SJCRH30 (cell line): ENCODE results near the gene SLC35F3. TPM values are rescaled to one million over a fixed set of nuclear protein-coding genes. Genes with fewer than 3 reads are reported as not detected.
A peak's percentile ranks its signal among the peaks of the same experiment; 100 is the strongest.

Experiments
- DNase-seq, 2 experiments: peaks; one replicate each; pipeline ENCODE4 v3.0.0-alpha.2; 2015 to 2020
- H3K27ac ChIP-seq: fragments of 250-450 bp; sonication (Bioruptor Pico); 2 replicates; pipeline ENCODE4 v1.5.1; 2020; ENCODE audit warnings: mild to moderate bottlenecking, moderate library complexity
- H3K27me3 ChIP-seq: fragments of 250-450 bp; sonication (Bioruptor Pico); 2 replicates; pipeline ENCODE4 v1.5.1; 2020; ENCODE audit warnings: mild to moderate bottlenecking, moderate library complexity
- H3K36me3 ChIP-seq: fragments of 250-450 bp; sonication (Bioruptor Pico); 2 replicates; pipeline ENCODE4 v1.5.1; 2020; ENCODE audit warnings: mild to moderate bottlenecking, moderate library complexity
- H3K4me1 ChIP-seq: fragments of 250-450 bp; sonication (Bioruptor Pico); 2 replicates; pipeline ENCODE4 v1.5.1; 2020; ENCODE audit warnings: mild to moderate bottlenecking, moderate library complexity
- H3K4me3 ChIP-seq: fragments of 250-450 bp; sonication (Bioruptor Pico); 2 replicates; pipeline ENCODE4 v1.5.1; 2020; ENCODE audit warnings: mild to moderate bottlenecking, moderate library complexity
- H3K9me3 ChIP-seq: fragments of 250-450 bp; sonication (Bioruptor Pico); replicated peaks from 2 replicates; pipeline ENCODE4 v1.5.1; 2020; ENCODE audit warnings: mild to moderate bottlenecking, moderate library complexity
- total RNA-seq: library from RNA; depleted of rRNA; stranded (reverse); fragments of >200 nt; shearing (Covaris generic); gene quantifications from 2 replicates; pipeline ENCODE4 v1.2.3, GENCODE V29; 2014

Gene SLC35F3
- total RNA-seq, 1 experiment from 2014 or later: not detected

DNA sequence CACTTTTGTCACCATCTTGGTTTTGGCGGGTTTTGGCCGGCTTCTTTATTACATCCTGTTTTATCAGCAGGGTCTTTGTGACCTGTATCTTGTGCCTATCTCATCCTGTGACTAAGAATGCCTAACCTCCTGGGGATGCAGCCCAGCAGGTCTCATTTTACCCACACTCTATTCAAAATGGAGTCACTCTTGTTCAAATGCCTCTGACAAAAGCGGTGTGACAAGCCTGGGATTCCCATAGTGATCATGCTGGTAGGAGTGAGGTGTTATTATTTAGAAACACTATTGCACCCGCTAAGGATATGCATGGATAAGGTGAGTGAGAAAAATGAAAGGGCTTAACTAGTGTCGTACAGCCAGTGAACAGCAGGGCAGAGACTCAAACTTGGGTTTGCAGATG, 357.1 kb downstream of the SLC35F3 start:
- no peak for DNase-seq
- H3K4me3 ChIP-seq: no peak overlapping the region
- H3K27me3 ChIP-seq: peaks cover 6% of the 10 kb centered on the region; the same call in 1 of the 2 replicates
- H3K27ac ChIP-seq: no peak overlapping the region
- no peaks in the 10 kb centered on the region for H3K36me3 ChIP-seq
- no peaks in the 10 kb centered on the region for H3K9me3 ChIP-seq
- H3K4me1 ChIP-seq: no peaks in the 10 kb centered on the region

DNA sequence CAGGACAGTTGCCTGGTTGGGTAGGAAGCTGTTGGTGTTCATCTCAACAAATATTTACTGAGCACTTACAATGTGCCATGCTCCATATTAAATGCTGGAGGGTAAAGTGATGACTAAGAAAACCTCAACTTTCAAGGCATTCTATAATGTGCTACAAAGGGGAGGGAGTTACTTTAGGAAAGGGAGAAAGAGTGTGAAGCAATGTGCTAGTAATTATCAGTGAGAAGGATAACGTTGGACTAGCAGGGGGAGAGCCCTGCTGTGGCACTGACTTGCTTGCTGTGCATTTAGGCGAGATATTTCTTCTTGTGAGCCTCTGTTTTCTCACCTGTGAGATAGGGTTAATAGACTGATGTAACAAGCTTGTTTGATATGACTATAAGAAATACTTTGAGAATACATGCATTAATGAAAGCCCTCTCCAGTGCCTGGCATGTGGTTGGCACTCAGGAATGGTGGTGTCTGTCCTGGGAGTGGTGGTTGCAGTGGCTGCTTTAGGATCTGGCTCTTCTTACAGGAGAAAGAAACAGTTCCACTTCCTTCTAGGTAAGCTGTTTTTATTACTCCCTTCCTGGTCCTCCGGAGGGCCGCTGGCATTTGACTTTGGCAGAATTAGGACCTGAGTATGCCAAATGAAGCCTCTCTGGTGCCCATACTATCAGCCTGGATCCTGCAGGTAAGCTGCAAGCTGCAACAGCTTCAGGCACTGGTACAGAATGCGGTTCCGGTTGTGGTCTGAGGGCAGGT, 357.7 kb downstream of the SLC35F3 start:
- H3K4me3 ChIP-seq: no peak overlapping the region
- H3K27ac ChIP-seq: no peak overlapping the region
- no peaks in the 10 kb centered on the region for H3K36me3 ChIP-seq
- no peaks in the 10 kb centered on the region for H3K4me1 ChIP-seq
- H3K27me3 ChIP-seq: peaks cover 6% of the 10 kb centered on the region; the same call in 1 of the 2 replicates
- no peak for DNase-seq
- H3K9me3 ChIP-seq: no peaks in the 10 kb centered on the region

DNA sequence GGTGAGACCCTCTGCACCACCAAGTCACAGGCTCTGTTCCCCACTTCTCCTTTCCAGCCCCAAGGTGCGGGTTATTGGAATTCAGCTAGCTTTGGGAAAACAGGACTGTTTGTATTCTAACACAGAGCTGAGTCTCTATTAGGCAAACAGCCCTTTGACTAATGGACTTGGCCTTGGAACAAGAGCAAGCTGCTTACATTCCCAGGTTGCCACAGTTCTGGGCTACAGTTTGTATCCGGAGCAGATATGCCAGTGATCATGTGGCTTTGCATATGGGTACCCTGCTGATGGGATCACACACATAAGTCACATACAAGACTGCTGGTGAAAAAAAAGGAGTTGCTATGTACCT, 358.3 kb downstream of the SLC35F3 start:
- Histone ChIP-seq H3K27ac (no peak overlapping the region), H3K4me1 (no peaks in the 10 kb centered on the region), H3K4me3 (no peak overlapping the region), H3K27me3 (peaks cover 6% of the 10 kb centered on the region; the same call in 1 of the 2 replicates), H3K36me3 (no peaks in the 10 kb centered on the region), H3K9me3 (no peaks in the 10 kb centered on the region)
- no peak for DNase-seq

DNA sequence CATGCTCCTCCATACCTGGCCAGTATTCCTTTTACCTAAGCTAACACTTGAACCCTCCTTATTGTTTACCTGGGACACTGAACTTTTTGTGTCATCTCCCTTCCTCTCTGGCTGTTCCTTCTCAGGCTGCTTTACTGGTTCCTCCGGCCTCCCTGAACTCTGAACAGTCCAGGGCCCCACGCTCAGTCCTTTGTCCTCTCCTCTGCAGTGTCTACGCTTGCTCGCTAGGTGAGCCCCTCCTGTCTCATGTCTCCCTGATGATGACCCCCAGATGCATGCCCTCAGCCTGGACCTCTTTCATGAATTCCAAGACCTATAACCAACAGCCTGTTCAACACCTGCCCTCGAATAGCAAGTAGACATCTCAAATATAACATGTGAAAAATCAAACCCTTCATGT, 360.4 kb downstream of the SLC35F3 start:
- no peaks in the 10 kb centered on the region for H3K9me3 ChIP-seq
- H3K36me3 ChIP-seq: no peaks in the 10 kb centered on the region
- H3K27ac ChIP-seq: no peak overlapping the region
- H3K27me3 ChIP-seq: peaks cover 6% of the 10 kb centered on the region; the same call in 1 of the 2 replicates
- H3K4me3 ChIP-seq: no peak overlapping the region
- no peak for DNase-seq
- H3K4me1 ChIP-seq: no peaks in the 10 kb centered on the region

DNA sequence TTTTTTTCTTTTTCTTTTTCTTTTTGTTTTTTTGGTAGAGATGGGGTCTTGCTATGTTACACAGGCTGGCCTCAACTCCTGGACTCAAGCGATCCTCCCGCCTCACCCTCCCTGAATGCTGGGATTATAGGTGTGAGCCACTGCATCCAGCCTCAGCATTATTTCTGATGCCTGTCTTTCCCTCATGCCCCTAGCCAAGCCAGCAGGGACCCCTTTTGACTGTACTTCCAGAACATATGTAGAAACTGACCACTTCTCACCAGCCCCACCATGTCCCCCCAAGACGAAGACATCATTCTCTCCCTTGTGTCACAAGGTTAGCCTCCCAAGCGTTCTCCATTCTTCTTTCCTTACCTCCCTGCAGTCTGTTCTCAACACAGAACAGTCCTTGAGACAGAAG, 360.8 kb downstream of the SLC35F3 start:
- no peak for DNase-seq
- Histone ChIP-seq H3K4me1 (no peaks in the 10 kb centered on the region), H3K36me3 (no peaks in the 10 kb centered on the region), H3K27me3 (peaks cover 6% of the 10 kb centered on the region; the same call in 1 of the 2 replicates), H3K9me3 (no peaks in the 10 kb centered on the region), H3K4me3 (no peak overlapping the region), H3K27ac (no peak overlapping the region)

DNA sequence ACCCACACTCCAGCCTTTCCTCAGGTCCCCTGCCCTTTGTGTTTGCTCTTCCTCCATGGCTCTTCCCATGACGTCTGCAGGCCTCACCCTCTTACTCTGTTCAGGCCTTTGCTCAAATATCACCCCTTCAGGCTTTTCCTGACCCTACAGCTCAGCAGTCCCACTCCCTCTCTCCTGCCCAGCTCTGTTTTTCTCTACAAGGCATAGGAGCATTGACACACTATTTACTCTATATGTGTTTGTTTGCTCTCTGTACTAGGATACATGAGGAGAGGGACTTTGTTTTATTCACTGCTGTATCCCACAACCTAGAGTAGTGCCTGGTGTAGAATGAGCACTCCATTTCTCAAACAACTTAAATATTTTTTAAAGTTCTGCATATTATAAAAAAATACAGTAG, 361.4 kb downstream of the SLC35F3 start:
- peaks cover 6% of the 10 kb centered on the region; the same call in 1 of the 2 replicates for H3K27me3 ChIP-seq
- DNase-seq: no peak
- no peaks in the 10 kb centered on the region for H3K4me1 ChIP-seq
- no peak overlapping the region for H3K4me3 ChIP-seq
- H3K36me3 ChIP-seq: no peaks in the 10 kb centered on the region
- H3K27ac ChIP-seq: no peak overlapping the region
- no peaks in the 10 kb centered on the region for H3K9me3 ChIP-seq

DNA sequence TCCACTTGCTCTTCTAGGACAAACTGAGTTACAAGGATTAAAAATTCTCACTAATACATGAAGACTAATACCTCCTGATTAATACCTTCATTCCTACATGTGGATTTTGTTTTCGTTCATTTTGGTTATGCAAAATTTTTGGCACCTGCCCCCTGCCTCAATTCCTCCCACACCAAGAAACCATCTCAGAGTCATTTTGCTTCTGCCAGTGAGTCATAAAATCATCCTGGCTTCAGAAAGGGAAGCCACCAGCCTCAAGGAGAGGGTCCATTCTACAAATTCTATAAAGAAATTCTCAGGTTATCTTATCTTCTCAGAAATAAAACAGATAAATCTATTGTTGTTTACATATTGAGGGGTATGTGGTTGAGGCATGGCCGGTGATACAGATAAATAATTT, 365.6 kb downstream of the SLC35F3 start:
- Histone ChIP-seq H3K36me3 (no peaks in the 10 kb centered on the region), H3K4me1 (no peaks in the 10 kb centered on the region), H3K27ac (no peak overlapping the region), H3K9me3 (no peaks in the 10 kb centered on the region), H3K4me3 (no peak overlapping the region), H3K27me3 (no peaks in the 10 kb centered on the region)
- no peak for DNase-seq

DNA sequence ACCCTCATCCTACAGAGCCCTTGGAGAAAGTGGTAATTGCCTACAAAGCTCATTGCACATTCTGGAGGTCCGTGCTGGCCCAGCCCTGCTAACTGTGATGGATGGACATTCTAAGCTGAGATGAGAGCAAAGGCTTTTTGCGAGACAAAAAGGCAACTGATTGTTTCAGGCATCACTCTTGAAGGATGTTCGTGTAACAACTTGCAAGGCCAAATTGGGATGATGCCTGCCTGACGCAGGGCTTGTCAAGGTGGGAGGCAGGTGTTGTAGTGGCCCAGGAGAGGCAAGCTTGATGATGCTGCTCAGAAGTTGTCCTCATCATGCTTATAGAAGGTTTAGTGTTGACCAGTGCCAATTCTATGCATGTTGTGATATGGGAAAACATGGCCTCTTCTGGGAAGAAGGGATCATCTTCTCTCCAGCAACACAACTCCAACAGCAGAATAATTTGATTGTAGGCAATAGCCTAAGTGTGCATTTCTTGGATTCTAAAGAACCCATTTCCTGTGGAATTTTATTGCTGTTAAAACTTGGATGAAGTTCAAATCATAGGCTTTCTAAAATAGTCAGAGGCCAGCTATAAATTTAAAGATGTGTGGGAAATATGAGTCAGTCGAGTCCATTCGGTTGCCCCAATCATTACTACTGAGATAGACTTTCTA, 366.2 kb downstream of the SLC35F3 start:
- DNase-seq: no peak
- Histone ChIP-seq H3K36me3 (no peaks in the 10 kb centered on the region), H3K4me3 (no peak overlapping the region), H3K4me1 (no peaks in the 10 kb centered on the region), H3K9me3 (no peaks in the 10 kb centered on the region), H3K27me3 (no peaks in the 10 kb centered on the region), H3K27ac (no peak overlapping the region)

DNA sequence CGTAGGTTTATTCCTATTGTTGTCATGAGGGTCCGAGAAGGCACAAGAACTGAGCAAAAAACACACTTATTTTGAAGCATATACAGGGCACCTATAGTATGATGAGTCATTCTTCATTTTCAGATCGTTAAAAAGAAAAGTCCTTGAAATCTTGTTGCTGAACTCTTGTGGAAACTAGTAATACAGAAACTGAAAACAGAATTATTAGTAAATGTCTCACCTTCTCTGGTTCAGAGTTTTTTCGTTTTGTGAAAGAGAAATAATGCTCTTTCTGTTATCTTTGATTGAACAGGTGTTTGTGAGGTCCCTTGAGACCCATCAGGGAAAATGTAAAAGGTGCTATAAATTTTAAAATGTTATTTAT, 366.7 kb downstream of the SLC35F3 start:
- H3K9me3 ChIP-seq: no peaks in the 10 kb centered on the region
- no peak for DNase-seq
- no peaks in the 10 kb centered on the region for H3K36me3 ChIP-seq
- no peaks in the 10 kb centered on the region for H3K4me1 ChIP-seq
- no peaks in the 10 kb centered on the region for H3K27me3 ChIP-seq
- no peak overlapping the region for H3K27ac ChIP-seq
- H3K4me3 ChIP-seq: no peak overlapping the region

DNA sequence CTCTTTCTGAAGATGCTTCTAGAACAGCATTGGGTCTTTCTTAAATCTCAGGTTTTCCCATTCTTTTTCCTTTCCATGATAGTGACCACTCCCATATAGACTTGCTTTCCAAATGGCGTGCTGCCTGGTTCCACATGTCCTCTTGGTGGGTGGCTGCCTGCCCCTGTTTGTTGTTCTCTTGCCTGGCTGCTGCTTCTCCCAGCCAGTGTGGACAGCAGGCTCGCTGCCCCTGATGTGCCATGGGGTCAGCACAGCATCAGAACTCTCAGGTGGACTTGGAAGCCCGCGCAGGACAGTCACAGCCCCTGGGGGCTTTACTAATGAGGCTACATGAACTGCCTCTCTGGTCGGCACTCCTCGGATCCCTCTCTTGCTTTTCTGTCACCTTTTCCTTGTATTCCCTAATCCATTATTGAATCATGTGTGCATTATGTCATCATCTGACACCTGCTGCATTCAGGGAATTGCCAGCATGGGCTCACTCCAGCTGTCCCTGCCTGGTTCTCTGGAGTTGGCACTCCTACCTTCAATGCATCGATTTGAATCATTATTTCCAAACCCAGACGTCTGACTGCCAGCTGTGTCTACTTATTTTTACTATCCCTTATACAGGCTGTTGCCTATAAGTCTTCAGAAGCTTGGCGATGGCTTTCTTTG, 368.3 kb downstream of the SLC35F3 start:
- DNase-seq: peak in 1 of 2 experiments; percentile 4
- H3K4me1 ChIP-seq: no peaks in the 10 kb centered on the region
- H3K27ac ChIP-seq: no peak overlapping the region
- H3K27me3 ChIP-seq: no peaks in the 10 kb centered on the region
- no peaks in the 10 kb centered on the region for H3K9me3 ChIP-seq
- H3K36me3 ChIP-seq: no peaks in the 10 kb centered on the region
- H3K4me3 ChIP-seq: no peak overlapping the region

DNA sequence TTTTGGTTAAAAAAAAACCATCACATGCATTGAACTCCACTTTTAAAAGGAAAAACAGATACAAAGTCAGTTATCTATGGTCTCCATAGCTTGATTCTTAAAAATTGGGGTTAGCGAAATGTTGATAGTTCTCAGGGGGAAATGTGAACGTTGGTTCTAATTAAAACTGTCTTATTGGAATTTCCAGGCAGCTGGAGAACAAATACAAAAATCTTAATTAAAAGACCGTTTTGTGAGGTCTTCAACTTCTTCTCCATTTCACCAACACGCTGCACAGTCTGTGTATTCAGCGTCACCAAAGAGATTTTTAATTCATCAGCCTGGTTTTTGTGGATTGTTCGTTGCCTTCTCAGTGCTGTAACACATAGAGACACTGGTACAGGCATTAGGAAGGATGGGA, 369.5 kb downstream of the SLC35F3 start:
- Histone ChIP-seq H3K36me3 (no peaks in the 10 kb centered on the region), H3K9me3 (no peaks in the 10 kb centered on the region), H3K4me3 (no peak overlapping the region), H3K27me3 (no peaks in the 10 kb centered on the region), H3K4me1 (no peaks in the 10 kb centered on the region), H3K27ac (no peak overlapping the region)
- no peak for DNase-seq

DNA sequence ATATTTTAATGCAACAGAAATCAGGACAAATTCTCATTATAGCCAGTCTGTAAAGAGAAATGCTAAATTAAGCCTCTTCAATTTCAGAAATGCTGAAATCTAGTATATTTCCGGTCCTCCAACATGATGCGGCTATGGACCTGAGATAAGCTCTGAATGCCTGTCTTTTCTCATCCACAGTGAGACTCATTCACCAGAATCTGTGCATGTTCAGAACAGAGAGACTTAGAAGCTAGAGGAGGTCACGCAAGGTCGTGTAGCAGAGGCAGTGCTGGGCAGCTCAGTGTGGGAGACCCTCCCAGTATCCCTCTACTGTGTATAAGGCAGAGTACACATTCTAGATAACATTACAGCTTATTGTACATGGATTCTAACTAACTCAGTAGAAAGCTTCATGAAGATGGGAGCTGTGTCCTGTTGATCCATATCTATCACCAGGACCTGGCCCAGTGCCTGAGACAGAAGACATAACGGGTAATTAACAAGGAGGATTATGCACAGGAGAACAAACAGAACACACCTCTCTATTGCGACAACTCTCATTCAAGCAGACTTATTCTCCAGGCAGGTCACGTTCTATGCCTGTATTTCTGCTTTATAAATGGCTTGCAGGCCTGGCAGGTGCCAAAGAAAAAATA, 371.8 kb downstream of the SLC35F3 start:
- no peak overlapping the region for H3K27ac ChIP-seq

DNA sequence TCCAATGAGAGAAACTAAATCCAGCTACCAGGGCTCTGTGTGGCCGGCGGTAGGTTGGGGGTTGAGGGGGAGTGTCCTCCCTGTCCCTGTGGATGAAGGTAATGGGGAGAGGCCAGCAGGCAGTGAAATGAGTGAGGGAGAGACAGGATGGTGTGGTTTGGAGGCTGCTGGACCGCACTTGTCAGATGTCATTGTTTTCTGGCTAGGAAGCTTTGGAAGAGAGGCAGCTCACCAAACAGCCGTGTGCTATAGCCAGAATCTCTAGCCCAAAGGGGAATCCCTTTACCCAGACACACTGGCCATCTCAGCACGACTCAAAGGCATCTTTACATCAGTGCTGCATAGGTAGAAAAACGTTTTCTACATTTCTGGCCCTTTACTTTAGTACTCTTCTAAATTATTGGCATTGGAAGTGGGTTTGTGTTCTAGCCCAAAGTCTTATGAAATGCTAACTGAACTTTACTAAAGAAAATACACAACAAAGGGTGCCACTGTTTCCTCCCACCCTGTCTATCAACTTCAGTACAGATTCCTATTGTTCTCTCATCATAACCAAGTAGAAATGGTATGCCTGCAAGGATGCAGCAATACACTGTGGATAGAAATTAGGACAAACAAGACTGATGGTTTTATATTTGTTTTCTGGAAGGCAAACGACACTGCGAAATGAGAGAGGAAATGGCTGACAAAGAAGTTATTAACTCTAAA, 372.8 kb downstream of the SLC35F3 start:
- no peaks in the 10 kb centered on the region for H3K9me3 ChIP-seq

More for the DNA sequence above, 371.8 kb downstream of the SLC35F3 start:
- Histone ChIP-seq H3K36me3 (no peaks in the 10 kb centered on the region), H3K4me1 (no peaks in the 10 kb centered on the region), H3K9me3 (no peaks in the 10 kb centered on the region), H3K27me3 (no peaks in the 10 kb centered on the region), H3K4me3 (no peak overlapping the region)
- DNase-seq: no peak

DNA sequence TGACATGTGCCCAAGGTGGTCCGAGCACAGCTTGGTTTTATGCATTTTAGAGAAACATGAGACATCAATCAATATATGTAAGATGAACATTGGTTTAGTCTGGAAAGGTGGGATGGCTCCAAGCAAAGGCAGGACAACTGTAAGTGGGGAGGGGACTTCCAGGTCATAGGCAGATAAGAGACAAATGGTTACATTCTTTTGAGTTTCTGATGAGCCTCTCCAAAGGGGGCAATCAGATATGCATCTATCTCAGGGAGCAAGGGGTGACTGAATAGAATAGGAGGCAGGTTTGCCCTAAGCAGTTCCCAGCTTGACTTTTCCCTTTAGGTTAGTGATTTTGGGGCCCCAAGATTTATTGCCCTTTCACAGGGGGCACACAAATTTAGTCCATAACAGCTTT, 374.5 kb downstream of the SLC35F3 start:
- Histone ChIP-seq H3K36me3 (no peaks in the 10 kb centered on the region), H3K4me3 (no peak overlapping the region), H3K9me3 (no peaks in the 10 kb centered on the region), H3K27ac (no peak overlapping the region), H3K4me1 (no peaks in the 10 kb centered on the region), H3K27me3 (no peaks in the 10 kb centered on the region)
- DNase-seq: no peak

More for the DNA sequence above, 372.8 kb downstream of the SLC35F3 start:
- Histone ChIP-seq H3K4me1 (no peaks in the 10 kb centered on the region), H3K36me3 (no peaks in the 10 kb centered on the region), H3K27me3 (no peaks in the 10 kb centered on the region), H3K27ac (no peak overlapping the region), H3K4me3 (no peak overlapping the region)
- no peak for DNase-seq
